NCI-H1694 treated with DMSO at 0.1 percent for 48 hours (cell line): Measurements from ENCODE around the gene RPUSD4.
"Not testable (repeated sequence)": the region's sequence is repeated elsewhere in the genome, so short reads cannot be mapped to it uniquely, and the experiment has no call there.

ENCODE experiments used
- DNase-seq: peaks from one replicate; lab custom pipeline; 2025; lab: John Stamatoyannopoulos, UW

The RPUSD4 gene, protein sequence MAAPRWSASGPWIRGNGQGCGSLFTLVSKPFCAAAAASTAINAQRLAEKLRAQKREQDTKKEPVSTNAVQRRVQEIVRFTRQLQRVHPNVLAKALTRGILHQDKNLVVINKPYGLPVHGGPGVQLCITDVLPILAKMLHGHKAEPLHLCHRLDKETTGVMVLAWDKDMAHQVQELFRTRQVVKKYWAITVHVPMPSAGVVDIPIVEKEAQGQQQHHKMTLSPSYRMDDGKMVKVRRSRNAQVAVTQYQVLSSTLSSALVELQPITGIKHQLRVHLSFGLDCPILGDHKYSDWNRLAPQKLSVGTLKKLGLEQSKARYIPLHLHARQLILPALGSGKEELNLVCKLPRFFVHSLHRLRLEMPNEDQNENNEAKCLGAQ

DNA sequence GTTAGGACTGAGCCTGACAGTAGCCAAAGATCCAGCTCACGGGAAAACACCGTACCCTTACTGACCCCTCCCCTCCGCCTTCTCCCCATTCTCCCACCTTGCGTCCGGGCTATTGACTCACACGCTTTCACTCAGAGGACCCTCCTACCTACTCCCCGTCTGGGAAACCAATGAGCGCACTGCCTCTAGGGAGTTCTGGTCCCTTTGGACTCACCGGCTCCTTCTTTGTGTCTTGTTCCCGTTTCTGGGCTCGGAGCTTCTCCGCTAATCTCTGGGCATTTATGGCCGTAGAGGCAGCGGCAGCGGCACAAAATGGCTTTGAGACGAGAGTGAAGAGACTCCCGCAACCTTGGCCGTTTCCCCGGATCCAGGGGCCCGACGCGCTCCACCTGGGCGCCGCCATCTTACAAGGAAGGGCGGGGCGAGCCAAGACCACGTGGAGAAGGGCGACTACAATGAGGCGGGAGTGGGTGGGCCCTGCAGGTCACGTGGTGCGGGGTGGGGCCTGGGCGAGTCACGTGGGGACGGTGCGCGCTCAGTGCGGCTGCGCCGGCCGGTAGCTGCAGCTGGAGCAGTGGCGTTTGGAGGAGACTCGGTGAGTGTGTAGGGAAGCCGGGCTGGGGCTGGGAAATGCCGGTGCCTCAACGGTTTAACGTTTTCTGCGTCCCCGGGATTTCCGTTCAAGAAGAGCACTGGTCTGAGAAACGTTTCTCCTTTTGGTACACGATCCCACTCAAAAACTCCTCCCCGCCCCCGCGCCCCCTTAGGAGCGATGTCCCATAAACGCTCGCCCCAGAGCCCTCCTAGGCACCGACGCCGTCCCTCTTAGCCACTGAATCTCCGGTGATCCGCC, at the start of gene RPUSD4, which contains the start of gene FAM118B:
Gene RPUSD4 (minus strand): TSS at position 415 of the 853 bp plus-strand sequence. CDS start 12 bp downstream, at position 403.
Gene FAM118B (plus strand): TSS at position 547 of the 853 bp plus-strand sequence. CDS start 23,220 bp downstream, outside the sequence.
- DNase-seq = peak; percentile 46

DNA sequence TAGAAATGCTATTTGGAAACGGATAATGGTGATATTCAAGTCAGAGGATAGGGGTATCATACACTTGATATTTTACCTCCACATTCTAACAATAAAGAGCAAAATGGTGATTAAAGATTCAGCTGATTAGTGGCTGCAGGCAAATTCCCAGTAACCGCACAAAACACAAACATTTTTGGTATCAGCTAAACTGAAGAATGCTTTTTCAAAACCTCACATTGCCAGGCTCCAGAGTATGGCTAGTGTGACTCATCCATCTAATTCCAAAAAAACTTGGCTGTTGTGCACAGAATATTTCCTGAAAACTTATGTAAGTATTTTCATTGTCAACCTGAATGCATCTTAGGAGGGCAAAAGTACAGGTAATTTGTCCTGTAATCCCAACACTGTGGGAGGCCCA, 46.3 kb upstream of the RPUSD4 start:
- DNase-seq = no peak

DNA sequence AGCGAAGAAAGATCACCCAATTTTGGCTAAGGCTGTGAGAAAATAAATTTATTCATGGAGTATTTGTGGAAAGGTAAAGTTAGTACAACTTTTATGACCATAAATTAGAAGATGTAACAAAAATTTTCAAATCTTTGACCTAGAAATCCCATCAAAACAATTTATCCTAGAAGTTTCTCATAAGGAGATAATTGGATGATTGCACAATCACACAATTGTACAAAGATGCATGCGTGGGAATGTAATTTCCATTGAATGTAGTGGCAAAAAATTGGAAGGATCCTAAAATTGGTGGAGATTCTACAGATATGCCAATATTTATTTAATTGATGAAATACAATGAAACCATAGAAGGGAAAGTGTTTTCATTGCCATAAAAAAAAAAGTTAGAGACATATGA, 45.7 kb upstream of the RPUSD4 start:
- DNase-seq = no peak

DNA sequence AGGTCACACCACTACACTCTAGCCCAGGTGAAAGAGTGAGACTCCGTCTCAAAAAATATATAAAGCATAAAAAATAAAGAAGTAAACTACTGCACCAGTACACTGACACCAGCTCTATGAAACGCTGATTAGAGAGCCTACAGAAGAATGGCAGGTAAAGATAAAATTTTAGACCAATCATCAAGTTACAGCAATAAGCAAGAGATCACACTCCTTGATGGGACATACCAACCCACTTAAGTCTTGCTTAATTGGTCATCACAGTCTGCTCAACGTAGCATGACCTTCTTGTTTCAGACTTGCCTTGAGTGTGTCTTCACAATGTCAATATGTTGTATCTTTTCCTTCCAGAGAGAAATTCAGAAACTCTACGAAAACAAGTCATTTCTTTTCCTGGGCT, 44.8 kb upstream of the RPUSD4 start:
- DNase-seq = no peak

DNA sequence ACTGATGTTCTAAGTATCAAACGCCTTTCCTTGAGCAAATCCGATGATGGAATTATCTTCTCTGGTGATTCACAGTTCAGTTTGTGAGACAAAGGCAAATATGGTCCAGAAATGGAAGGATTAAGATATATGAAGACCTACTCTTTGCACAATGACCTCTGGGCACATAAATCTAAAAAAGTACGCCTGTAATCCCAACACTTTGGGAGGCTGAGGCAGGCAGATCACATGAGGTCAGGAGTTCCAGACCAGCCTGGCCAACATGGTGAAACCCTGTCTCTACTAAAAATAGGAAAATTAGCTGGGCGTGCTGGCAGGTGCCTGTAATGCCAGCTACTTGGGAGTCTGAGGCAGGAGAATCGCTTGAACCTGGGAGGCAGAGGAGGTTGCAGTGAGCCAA, 44.1 kb upstream of the RPUSD4 start:
- not testable (repeated sequence) for DNase-seq

DNA sequence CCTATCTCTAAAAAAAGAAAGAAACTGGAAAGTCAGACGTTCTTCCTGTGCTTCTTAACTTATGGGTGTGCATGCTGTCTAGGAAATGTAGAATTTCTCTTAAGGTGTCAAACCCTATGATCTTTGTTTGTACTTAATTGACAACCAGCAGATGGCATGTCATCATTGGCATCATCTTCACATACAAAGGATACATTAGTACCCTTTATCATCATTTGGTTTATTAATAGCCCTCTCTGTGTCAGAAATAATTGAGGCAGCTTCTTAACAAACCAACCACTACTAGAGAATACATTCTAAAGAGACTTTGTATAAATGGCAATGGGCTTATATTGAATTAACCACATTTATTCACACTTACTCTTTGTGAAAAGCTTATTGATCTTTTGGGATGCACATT, 43.4 kb upstream of the RPUSD4 start:
- no peak for DNase-seq

DNA sequence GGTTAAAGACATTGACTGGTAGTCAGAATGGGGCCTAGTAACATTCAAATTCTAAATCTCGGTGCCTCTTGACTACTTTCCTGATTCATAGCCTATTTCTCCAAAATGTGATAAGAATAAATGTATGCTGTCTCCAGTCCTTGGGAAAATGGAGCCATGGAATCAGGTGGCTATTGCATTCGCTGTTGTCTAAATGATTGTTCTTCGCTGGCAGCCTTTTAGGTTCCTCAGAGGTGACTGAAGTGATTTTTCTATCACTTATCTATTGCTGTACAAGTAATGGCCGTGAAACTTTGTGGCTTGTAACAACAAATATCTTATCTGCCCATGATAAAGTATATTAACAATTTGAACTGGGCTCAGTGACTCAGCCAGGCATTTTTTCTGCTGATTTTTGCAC, 41.8 kb upstream of the RPUSD4 start:
- DNase-seq = no peak

DNA sequence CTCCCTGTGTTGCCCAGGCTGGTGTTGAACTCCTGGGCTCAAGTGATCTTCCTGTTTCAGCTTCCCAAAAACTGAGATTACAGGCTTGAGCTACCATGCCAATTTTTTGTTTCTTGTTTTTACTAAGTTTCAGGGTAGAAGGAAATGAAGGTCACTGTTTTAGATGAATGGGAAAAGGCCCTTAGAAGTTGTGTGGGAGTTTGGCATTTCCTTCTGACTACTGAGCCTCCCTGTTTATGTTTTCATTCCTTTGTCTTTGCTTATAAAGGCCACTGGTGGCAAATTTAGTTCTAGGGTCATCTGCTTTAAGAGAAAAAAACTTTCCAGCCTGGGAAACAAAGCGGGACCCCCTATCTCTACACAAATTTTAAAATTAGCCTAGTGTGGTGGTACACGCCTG, 35.2 kb upstream of the RPUSD4 start:
- DNase-seq = no peak

DNA sequence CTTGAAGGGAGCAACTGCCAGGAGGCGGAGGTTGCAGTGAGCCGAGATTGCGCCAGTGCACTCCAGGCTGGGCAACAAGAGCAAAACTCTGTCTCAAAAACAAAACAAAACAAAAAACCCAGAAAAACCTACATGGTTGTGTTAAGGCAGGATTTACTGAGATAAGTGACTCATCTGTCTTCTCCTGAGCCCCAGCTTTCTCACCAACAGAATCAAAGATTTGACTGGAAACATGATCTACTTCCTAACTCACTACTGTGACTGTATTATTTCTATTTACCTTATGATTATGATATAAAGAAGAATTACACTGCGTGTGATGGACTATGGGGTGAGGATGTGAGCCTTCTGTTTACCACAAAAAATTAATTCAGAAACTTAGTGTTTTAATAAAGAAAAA, 21.9 kb upstream of the RPUSD4 start:
- DNase-seq = no peak

DNA sequence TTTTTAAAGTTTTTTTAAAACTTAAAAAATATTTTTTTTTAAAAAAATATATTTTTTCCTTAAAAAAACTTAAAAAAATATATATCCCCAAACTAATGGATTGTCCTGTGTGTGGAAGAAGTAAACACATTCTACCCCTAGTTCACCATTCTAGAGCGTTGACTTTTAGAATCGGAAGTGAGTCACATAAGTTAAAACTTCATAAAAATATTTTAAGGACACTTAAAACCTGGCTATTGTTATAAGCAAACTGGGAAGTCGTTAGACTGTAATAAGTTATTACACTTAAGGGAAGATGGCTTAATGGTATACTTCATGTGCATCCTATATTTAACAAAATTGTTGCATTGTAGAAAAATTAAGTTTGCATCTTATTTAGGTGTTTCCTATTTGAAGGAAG, 21.2 kb upstream of the RPUSD4 start:
- DNase-seq = no peak

DNA sequence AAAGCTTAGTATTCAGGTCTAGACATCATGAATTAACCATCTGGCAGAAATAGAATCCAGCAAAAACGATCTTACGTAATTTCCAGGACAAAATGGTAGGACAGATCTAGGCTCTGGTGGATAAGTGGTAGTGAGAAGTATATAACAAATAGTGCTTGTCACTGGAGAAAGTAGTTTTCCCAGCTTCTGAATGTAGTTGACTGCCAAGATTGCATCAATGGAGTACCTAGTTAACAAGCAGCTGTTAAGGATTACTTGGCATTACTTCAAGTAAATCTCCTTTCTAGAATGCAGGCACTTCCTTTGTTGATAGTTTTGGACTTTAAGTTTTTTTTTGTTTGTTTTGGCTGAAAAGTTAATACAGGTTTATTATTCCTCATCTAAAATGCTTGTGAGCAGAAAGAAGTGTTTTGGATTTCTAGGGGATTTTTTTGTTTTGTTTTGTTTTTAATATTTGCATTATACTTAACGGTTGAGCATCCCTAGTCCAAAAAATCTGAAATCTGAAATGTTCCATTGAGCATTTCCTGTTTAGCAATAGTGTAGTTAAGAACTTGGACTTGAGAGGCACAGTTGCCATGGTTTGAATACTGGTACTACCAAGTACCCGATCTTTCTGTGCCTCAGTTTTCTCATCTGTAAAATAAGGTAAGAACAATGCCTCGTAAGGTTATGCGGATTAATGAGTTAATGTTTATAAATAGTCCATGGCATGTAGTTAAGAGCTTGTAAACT, 20.4 kb upstream of the RPUSD4 start:
- DNase-seq = no peak

DNA sequence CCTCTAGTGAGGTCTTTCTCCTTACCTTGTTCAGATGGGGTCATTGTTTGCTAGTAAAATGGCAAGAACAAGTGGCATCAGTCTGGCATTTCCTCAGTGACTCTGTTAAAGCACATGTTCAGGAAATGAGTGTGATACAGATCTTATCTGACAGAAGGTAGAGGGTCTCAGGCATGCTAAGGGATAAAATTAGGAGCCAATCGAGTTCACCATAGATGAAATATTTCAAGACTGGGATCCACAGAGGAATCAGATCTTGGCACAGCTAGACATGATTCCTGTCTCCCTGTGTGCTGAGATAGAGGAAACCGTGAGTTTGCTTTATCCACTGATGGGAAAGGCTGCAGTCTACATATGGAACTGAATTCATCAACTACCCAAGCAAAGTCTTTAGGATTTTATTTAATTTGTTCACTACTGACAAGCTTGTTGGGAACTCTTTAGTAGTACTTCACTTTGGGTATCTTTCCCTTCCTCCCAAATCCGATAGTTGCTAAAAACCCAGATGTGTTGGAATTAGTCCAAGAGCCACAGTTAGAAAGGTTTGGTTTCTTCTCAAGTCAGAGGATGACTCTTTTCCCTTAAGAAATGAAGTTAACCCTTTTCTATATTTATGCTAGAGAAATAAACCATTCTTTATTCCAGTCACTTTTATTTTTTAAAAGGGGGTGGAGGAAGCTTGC, 18.5 kb upstream of the RPUSD4 start:
- DNase-seq = no peak

DNA sequence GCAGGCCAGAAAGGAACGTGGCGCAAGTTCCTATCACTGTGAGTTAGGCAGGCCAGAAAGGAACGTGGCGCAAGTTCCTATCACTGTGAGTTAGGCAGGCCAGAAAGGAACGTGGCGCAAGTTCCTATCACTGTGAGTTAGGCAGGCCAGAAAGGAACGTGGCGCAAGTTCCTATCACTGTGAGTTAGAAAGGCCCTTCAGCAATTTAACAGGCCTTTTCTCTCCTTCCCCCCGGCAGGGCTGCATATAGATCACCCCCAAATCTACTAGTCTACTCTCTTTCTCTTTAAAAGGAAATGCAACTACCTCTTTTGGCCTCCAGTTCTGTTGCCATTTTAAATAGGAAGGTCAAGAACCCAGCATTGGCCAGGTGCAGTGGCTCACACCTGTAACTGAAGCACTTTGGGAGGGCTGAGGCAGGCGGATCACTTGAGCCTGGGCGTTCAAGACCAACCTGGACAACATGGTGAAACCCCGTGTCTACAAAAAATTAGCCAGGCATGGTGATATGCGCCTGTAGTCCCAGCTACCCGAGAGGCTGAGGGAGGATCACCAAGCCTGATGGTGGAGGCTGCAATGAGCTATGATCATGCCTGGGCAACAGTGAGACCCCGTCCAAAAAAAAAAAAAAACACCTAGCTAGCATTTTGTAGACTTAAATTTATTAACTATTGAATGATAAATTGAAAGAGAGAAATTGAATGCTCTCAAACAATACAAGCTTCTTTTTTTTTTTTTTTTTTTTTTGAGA, 15.1 kb upstream of the RPUSD4 start:
- DNase-seq = no peak

DNA sequence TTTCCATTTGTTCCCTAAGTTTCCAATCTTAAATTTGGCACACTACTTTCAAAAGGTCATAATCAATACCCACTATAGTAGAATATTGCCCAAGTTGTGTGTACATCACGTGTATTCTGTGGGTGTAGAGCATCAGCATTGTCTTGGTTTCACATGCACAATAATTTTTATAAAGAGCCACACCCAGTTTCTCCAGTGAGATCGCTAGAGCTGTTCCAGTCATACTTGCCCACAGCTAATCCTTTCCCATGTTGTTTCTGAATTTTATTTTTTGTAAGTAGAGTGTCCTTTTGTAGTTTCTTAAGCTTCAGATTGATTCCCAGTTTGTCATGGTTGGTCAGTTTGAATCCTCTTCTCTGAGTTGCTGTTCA, 13.8 kb upstream of the RPUSD4 start:
- DNase-seq = no peak

DNA sequence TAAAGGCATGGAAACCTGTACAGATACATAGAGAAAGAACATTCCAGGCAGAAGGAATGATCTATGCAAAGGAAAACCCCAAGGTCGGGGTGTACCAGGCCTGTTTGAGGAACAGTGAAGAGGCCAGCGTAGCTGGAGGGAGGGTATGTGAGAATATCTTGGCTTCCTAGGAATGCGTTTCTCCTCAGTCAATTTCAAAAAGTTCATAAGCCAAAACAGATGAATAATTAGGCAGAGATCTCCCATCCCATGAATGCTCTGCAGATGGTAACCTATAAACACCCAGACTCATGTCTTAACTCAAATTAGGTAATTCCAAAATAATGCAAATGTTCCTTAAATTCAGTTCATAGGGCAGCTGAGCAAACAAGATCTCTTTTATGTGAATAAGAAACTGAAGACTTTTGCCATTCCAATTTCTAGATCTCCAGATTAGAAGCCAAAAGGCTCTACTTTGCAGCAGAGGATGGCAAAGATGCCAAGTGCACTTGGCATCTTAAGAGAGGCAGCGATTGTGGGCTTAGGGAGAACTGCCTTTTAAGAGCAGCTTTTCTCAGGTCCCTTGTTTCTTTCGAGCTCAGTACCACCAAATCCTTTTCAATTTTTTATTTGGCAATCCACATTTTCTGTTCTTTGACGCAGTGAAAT, 13.3 kb upstream of the RPUSD4 start:
- DNase-seq = no peak

DNA sequence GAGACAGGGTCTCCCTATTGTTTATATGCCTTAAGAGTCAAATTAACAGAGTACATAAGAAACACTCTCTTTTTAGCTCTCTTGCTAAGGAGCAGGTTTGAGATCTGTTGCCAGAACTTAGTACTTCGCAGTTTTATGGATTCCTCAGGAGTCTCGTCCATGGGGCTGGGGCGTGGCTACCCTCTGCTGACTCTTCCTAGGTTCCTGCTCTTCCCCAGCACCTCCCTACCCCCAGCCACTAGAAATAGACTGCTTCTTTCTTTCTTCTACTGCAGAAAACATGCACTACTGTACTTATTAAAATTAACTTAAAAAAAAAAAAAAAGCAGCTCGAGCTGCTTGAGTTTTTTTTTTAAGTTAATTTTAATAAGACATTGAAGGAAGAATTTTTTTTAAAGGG, 8.1 kb upstream of the RPUSD4 start:
- no peak for DNase-seq

DNA sequence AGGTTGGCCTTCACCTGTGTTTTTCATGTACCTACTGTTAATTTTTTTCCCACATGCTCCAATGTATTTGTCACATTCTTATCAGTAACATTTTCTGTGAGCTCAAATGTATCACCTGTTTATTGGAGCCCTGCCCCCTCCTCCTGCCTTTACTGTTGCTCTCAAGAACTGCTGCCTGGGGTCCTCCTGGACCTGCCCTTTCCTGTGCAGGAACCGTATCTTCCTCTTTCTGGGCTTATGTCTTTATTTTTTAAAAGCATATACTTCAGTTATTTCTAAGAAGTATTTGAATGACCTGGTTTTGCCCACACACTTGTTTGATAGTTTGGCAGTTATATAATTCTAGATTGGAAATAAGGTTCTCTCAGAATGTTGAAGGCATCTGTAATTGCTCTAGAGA, 6.0 kb upstream of the RPUSD4 start:
- no peak for DNase-seq

DNA sequence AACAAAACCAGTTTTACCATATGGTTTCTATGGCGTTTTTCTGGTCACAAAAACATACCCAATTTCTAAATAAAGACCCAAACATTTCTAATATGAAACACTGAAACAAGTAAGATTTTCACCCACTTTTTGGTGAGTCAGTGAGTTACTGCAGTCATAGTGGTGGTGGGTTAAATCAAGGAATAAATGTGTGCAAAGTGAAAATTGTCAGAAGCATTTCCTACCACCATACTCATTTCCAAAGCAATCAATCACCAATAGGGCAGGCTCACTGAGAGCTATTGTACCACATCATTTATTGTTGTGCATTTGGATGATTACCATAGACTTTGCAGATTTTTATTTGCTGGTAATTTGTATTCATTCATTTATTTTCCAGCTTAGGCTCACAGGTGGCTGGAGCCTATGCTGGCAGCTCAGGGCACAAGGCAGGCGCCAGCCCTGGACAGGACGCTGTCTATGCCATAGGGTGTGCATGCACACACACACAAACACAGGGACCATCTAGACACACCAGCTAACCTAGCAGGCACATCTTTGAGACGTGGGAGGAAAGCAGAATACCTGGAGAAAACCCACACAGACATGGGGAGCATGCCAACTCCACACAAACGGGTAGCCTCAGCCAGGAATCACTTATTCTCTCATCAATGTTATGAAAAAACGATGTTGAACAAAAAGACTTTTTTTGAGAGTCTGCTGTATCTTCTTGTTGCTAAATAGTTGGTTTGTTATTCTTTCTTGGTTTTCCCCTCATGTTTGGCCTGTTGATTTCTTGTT, 5.3 kb upstream of the RPUSD4 start:
- no peak for DNase-seq

DNA sequence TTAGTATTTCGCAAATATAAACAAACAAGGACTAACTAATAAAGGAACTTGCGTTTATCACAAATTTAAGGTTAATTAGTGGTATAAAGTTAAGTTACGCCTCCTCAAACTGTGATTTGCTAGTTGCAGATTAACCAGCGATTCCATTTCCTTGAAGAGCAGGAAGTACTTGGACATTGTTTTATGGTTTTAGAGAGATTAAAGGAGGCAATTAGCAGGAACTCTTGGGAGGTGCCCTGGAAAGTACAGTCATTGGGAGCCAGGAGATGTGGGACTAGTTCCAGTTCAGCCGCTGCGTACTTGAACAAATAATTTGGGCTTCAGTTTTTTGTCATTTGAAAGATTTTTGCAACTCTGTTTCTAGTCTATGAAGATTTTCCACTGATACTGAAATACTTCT, 3.4 kb upstream of the RPUSD4 start:
- no peak for DNase-seq

DNA sequence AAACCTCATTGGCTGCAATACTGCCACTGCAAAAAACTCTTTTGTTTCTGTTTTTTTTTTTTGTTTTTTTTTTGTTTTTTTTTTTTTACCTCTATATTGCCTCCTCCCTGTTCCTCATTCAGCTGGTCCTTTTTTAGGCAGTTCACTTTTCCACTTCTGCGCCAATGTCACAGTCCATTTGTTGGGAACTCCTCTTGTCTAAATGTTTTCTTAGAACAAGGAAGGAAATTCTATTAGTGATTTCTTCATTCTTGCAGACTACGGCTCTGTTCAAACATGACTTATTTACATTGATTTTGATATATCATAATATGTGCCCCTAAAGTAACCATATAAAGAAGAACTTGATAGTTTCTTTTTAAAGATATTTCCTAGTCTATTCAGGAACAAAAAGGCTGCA, 3.0 kb upstream of the RPUSD4 start:
- no peak for DNase-seq
